ENCODE data around the gene TLE2.
"Not testable (repeated sequence)": the region's sequence is repeated elsewhere in the genome, so short reads cannot be mapped to it uniquely, and the experiment has no call there.

The TLE2 gene

DNA sequence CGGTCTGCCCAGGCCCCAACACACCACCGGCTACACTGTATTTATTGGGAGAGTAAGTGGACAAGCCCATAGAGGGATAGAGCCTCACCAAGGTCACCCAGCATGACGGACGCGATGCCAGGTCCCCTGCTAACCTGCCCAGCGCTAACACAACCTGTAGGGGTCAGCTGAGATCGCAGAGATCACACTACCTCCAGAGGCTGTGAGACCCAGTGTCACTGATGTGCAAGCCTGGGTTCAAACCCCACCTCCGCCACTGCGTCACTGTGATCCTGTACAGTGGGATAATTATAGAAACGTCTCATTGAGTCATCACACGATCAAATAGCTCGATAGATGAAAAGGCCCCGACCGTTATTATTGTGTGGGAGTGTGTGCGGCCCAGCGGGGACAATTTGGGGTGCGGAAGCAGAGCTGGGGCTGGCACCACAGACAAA lies 10.6 kb upstream of the TLE2 start:
- Histone ChIP-seq H3K79me2 (ENCODE audit: insufficient read depth, low read depth) (no peaks in the 10 kb centered on the region), H3K9ac (no peak overlapping the region), H2AFZ (ENCODE audit: low read depth) (no peak overlapping the region), H3K4me3 (IDR thresholded peaks at IDR 0.05; ENCODE audit: insufficient read depth, low read depth, low read length) (no peak overlapping the region), H3K27me3 (ENCODE audit: insufficient read depth, low read depth) (peaks cover 40% of the 10 kb centered on the region), H3K27ac (no peak overlapping the region), H3K36me3 (ENCODE audit: insufficient read depth) (no peaks in the 10 kb centered on the region), H3K4me1 (ENCODE audit: low read depth, poor library complexity, severe bottlenecking) (peaks cover 18% of the 10 kb centered on the region), H4K20me1 (ENCODE audit: insufficient read depth) (no peaks in the 10 kb centered on the region), H3K4me2 (no peak overlapping the region)
- no peak for TF ChIP-seq CTCF (conservative IDR thresholded peaks at IDR 0.05; ENCODE audit: low read depth, low read length)

- Histone ChIP-seq H4K20me1 (ENCODE audit: insufficient read depth) (no peaks in the 10 kb centered on the region), H3K4me1 (ENCODE audit: low read depth, poor library complexity, severe bottlenecking) (peaks cover 20% of the 10 kb centered on the region), H3K9ac (no peak overlapping the region), H3K27ac (no peak overlapping the region), H3K79me2 (ENCODE audit: insufficient read depth, low read depth) (no peaks in the 10 kb centered on the region), H3K4me2 (no peak overlapping the region), H3K27me3 (ENCODE audit: insufficient read depth, low read depth) (peaks cover 40% of the 10 kb centered on the region), H3K36me3 (ENCODE audit: insufficient read depth) (no peaks in the 10 kb centered on the region), H3K4me3 (IDR thresholded peaks at IDR 0.05; ENCODE audit: insufficient read depth, low read depth, low read length) (no peak overlapping the region), H2AFZ (ENCODE audit: low read depth) (no peak overlapping the region)
- TF ChIP-seq CTCF (conservative IDR thresholded peaks at IDR 0.05; ENCODE audit: low read depth, low read length), result no peak
These were observed 10.0 kb upstream of the TLE2 start for GRCh38 chr19:3039125-3039524.

GRCh38 chr19:3038214-3038613 lies 9.1 kb upstream of the TLE2 start:
- no peaks in the 10 kb centered on the region for H3K36me3 ChIP-seq (ENCODE audit: insufficient read depth)
- H3K27me3 ChIP-seq (ENCODE audit: insufficient read depth, low read depth), result peaks cover 40% of the 10 kb centered on the region
- no peak for TF ChIP-seq CTCF (conservative IDR thresholded peaks at IDR 0.05; ENCODE audit: low read depth, low read length)
- no peak overlapping the region for H3K4me2 ChIP-seq
- H3K4me3 ChIP-seq (IDR thresholded peaks at IDR 0.05; ENCODE audit: insufficient read depth, low read depth, low read length), result no peak overlapping the region
- no peak overlapping the region for H2AFZ ChIP-seq (ENCODE audit: low read depth)
- H3K4me1 ChIP-seq (ENCODE audit: low read depth, poor library complexity, severe bottlenecking), result peaks cover 20% of the 10 kb centered on the region
- H3K27ac ChIP-seq, result no peak overlapping the region
- H3K9ac ChIP-seq, result no peak overlapping the region
- H4K20me1 ChIP-seq (ENCODE audit: insufficient read depth), result no peaks in the 10 kb centered on the region
- no peaks in the 10 kb centered on the region for H3K79me2 ChIP-seq (ENCODE audit: insufficient read depth, low read depth)

- Histone ChIP-seq H3K4me1 (ENCODE audit: low read depth, poor library complexity, severe bottlenecking) (peaks cover 20% of the 10 kb centered on the region), H3K27me3 (ENCODE audit: insufficient read depth, low read depth) (peaks cover 44% of the 10 kb centered on the region), H3K4me2 (peak overlapping the region; percentile 95; the same call in 1 of the 2 replicates)
- not testable (repeated sequence) for H3K27ac ChIP-seq; H3K79me2 ChIP-seq (ENCODE audit: insufficient read depth, low read depth); H2AFZ ChIP-seq (ENCODE audit: low read depth); H3K36me3 ChIP-seq (ENCODE audit: insufficient read depth); H3K9ac ChIP-seq; H3K4me3 ChIP-seq (IDR thresholded peaks at IDR 0.05; ENCODE audit: insufficient read depth, low read depth, low read length); H4K20me1 ChIP-seq (ENCODE audit: insufficient read depth)
These were observed 8.0 kb upstream of the TLE2 start for GRCh38 chr19:3036977-3037544.

GRCh38 chr19:3036119-3036976 lies 7.3 kb upstream of the TLE2 start:
- H3K9ac ChIP-seq, result peak overlapping the region; percentile 56; the same call in 1 of the 2 replicates

More at GRCh38 chr19:3036119-3036976, 7.3 kb upstream of the TLE2 start:
- Histone ChIP-seq H3K79me2 (ENCODE audit: insufficient read depth, low read depth) (no peaks in the 10 kb centered on the region), H4K20me1 (ENCODE audit: insufficient read depth) (no peaks in the 10 kb centered on the region), H3K27me3 (ENCODE audit: insufficient read depth, low read depth) (peaks cover 45% of the 10 kb centered on the region), H3K4me3 (IDR thresholded peaks at IDR 0.05; ENCODE audit: insufficient read depth, low read depth, low read length) (no peak overlapping the region), H3K27ac (peak overlapping the region; percentile 73), H3K36me3 (ENCODE audit: insufficient read depth) (no peaks in the 10 kb centered on the region), H2AFZ (ENCODE audit: low read depth) (peak overlapping the region; percentile 100), H3K4me1 (ENCODE audit: low read depth, poor library complexity, severe bottlenecking) (peaks cover 20% of the 10 kb centered on the region), H3K4me2 (peak overlapping the region; percentile 95)
- no peak for TF ChIP-seq CTCF (conservative IDR thresholded peaks at IDR 0.05; ENCODE audit: low read depth, low read length)
